HG03442 (cell line): ENCODE results near the gene EBPL.
A peak's percentile ranks its signal among the peaks of the same experiment; 100 is the strongest.
"Not testable (repeated sequence)": the region's sequence is repeated elsewhere in the genome, so short reads cannot be mapped to it uniquely, and the experiment has no call there.

Experiments
- ATAC-seq: cut with Tn5 transposase; IDR thresholded peaks from one replicate; pipeline ENCODE4 v1.9.1; 2021; ENCODE audit warnings: mild to moderate bottlenecking, moderate library complexity; ENCODE audit not compliant: unreplicated experiment

The EBPL gene

GRCh38 chr13:49690995-49691784 is at the start of gene EBPL:
Gene EBPL, minus strand, starts transcription at chr13:49691486. Its CDS starts 62 bp downstream, at chr13:49691424.
- peak; percentile 95 for ATAC-seq

DNA sequence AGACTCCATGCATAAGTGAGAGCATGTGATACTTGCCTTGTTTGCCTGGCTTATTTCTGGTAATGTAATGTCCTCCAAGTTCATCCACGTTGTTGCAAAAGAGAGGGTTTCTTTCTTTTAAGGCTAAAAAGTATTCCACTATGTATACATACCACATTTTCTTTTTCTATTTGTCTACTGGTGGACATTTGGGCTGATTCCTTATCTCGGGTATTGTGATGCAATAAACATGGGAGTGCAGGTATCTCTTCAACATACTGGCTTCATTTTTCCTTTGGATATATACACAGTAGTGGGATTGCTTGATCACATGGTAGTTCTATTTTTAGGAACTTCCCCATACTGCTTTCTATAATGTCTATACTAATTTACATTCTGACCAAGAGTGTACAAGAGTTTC is 49.6 kb upstream of the EBPL start:
- no peak for ATAC-seq

GRCh38 chr13:49739498-49740187 is 48.4 kb upstream of the EBPL start:
- no peak for ATAC-seq

DNA sequence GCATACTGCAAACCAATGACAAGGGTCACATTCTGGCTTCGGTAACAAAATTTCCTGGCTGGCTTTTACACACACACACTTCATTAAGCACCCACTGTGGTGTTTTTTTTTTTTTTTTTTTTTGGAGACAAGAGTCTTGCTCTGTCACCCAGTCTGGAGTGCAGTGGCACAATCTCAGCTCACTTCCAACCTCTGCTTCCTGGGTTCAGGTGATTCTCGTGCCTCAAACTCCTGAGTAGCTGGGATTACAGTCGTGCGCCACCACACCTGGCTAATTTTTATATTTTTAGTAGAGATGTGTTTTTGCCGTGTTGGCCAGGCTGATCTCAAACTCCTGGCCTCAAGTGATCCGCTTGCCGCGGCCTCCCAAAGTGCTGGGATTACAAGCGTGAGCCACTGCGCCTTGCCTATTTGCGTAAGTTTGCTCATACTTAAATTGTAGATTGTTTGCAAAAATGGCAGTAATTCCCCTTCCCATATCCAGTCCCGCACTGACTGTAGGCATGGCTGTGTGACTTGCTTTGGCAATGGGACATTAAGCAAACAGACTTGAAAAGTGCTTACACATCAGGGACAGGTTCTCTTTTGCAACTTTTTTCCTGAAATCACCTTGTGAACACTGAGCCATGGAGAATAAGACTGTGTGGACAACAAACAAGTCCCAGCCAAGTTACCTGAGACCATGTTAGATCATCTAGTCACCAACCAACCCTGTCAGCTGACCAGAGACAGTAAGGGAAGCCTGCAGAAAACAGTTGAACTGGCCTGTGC is 42.1 kb upstream of the EBPL start:
- ATAC-seq, result no peak

DNA sequence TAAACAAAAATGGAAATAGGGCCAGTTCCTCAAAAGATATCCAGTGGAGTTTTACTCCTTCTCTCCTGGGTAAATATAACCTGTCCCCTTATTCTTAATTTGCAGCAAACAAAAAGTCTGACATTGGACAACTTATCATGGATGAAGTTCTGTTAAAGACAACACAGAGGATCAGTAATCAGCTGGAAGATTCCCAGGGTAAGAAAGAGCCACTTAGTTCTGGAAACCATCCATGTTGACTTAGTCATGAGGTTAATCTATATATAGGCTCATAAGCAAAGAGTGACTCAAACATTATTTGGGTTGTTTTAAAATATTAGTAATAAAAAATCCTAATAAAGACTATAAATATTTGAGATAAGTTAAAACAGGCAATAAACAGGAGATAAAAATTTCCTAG is 40.5 kb upstream of the EBPL start:
- no peak for ATAC-seq

- no peak for ATAC-seq
Observed at GRCh38 chr13:49716615-49717014, 25.3 kb upstream of the EBPL start.

DNA sequence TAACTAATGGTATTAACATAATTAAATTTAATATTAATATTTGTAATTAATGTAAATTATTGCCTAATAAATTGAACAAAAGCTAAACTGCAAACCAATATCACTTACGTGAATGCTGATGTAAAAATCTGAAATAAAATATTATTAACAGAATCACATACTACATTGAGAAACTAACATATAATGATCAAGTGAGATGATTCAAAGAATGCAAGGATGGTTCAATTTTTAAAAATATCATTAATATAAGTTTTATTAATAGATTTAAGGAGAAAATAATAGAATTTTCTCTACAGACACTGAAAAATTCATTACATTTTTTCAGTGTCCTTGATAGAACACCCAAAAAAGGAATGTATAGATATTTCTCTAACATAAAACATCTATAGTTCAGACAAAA is 23.5 kb upstream of the EBPL start:
- no peak for ATAC-seq

DNA sequence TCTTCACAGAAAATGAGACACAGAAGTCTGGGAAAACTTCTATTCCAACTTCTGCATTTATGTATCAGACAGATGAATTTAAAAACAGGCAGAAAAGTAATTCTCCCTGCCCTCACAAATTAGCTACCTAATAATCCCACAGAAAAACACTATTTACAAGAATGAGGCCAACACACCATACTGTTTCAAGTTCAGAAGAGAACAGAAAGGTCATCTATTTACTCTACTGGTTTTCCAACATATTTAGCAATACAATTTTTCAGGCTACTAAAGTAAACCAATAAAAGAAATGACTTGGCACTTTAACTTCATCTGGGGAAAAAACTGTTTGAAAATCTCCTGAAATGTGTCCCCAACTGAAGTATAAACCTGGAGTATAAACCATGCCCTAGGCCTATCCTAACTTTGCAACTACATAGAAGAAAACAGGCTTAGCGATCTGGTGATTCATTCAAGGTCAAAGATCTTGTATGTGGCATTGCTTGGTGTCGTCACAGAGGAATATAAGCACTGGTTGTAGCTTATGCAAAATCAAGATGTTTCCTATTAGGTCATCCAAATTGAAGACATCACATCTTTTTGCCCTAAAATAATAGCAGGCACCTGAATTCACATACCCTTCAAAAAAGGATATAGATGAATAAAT is 20.1 kb upstream of the EBPL start:
- no peak for ATAC-seq

DNA sequence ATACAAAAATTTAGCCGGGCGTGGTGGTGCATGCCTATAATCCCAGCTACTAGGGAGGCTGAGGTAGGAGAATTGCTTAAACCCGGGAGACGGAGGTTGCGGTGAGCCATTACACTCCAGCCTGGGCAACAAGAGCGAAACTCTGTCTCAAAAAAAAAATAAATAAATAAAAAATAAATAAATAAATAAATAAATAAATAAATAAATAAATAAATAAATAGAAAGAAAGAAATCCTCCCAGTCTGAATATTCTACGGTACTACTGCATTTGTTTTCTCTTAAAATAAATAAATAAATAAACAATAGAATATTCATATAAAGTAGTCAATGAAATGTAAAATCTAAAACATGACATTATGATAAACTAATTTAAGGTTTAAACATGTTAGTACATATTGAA is 13.0 kb upstream of the EBPL start:
- ATAC-seq, result not testable (repeated sequence)

DNA sequence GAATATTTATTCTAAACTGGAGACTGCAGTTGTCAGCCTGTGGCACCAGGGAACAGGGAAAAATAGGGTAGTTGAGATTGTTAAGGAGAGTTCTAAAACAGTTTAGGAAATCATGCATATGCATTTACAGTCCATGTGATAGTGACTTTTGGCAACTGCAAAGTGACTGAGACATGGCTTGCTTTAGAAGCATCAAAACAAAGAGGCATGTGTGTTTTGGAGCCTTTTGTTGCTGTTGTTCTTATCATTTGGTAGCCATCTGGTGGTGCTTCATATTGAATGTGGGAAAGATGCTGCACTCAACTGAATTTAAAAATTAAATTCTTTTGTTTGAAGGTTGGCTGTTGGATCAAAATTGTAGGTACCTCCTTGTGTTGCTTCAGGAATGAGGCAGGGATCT is 10.2 kb upstream of the EBPL start:
- no peak for ATAC-seq

DNA sequence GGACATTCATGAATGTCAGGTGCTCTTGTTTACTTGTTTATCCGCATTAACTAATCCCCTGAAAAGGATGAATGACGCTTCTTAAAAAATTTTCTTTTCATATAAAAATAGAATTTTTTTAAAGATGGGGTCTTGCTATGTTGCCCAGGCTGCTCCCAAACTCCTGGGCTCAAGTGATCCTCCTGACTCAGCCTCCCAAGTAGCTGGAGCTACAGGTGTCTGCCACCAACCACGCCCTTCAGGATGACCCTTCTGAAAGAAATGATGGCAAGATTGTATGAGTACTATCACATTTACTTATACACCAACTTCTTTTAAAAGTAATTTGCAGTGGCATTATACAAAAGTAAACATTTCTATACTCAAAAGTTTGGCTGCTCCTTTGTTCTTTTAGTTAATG is 6.2 kb upstream of the EBPL start:
- no peak for ATAC-seq

- ATAC-seq, result no peak
Observed at GRCh38 chr13:49694446-49694845, 3.2 kb upstream of the EBPL start.

DNA sequence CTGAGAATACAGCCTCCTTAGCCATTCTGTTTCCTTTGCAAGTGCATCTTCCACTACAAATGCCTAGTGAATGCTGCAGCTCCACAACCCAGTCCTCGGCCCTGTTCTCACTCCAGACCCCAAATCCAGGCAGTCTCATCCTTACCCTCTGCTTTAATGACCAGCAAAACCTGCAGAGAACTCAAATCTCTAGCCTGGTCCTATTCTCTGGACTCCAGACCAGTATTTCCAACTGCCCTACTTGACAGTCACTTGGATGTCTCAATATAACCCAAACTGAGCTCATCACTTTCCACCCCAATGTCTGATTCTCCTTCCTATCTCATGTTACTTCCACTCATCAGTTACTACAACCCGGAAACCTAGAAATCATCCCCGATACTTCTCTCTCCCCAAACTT is 2.6 kb upstream of the EBPL start:
- no peak for ATAC-seq

- ATAC-seq, result no peak
Observed at GRCh38 chr13:49693191-49693733, 2.0 kb upstream of the EBPL start.

GRCh38 chr13:49690133-49690994 is 922 bp downstream of the EBPL start:
- peak; percentile 21 for ATAC-seq

- ATAC-seq, result peak; percentile 78
Observed at GRCh38 chr13:49683489-49683888, 7.8 kb downstream of the EBPL start.

GRCh38 chr13:49681842-49682435 is 9.3 kb downstream of the EBPL start:
- ATAC-seq, result no peak

GRCh38 chr13:49679246-49679645 is 12.0 kb downstream of the EBPL start:
- no peak for ATAC-seq

DNA sequence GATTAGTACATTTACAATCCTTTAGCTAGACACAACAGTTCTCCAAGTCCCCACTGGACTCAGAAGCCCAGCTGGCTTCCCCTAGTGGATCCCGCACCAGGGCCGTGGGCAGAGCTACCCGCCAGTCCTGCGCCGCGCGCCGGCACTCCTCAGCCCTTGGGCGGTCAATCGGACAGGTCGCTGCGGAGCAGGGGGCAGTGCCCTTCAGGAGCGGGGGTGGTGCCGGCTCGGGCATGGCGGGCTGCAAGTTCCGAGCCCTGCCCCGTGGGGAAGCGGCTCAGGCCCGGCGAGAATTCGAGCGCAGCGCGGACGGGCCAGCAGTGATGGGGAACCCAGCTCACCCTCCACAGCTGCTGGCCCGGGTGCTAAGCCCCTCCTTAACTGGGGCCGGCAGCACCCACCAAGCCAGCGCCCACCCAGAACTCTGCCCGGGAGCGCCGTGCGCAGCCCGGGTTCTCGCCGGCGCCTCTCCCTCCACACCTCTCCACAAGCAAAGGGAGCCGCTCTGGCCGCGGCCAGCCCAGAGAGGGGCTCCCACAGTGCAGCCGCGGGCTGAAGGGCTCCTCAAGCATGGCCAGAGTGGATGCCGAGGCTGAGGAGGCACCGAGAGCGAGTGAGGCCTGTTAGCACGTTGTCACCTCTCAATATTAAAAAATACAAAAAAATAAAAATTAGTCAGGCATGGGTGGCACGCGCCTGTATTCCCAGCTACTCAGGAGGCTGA is 12.9 kb downstream of the EBPL start:
- no peak for ATAC-seq
